Body of pancreas (tissue), 4 donors: Measurements from ENCODE around the gene C5. TPM values are rescaled to one million over a fixed set of nuclear protein-coding genes. Genes with fewer than 3 reads are reported as not detected.
A peak's percentile ranks its signal among the peaks of the same experiment; 100 is the strongest.

Source experiments
- ATAC-seq: fragments of 150-250 bp; one replicate; pipeline ENCODE4 v1.9.1; 2016
- DNase-seq, 4 donors: peaks; one replicate each; pipeline ENCODE4 v3.0.0-alpha.2; 2019
- H3K27ac ChIP-seq, 4 donors: fragments of 200-600 bp; sonication (generic); 1 replicate in 3 of 4; 2 replicates in 1 of 4; pipeline versions ENCODE4 v1.5.1 to v1.6.1; 2016 to 2019; ENCODE audit warnings: mild to moderate bottlenecking in 1 of 4, mixed read lengths in 1 of 4, moderate library complexity in 1 of 4
- H3K27me3 ChIP-seq, 2 donors: fragments of 200-600 bp; sonication (generic); one replicate each; pipeline ENCODE4 v1.6.0; 2016; ENCODE audit warnings: mild to moderate bottlenecking in 1 of 2
- H3K36me3 ChIP-seq, 2 donors: fragments of 200-600 bp; sonication (generic); replicated peaks in 1 of 2; 2 replicates each; pipeline ENCODE4 v1.5.1; 2016; ENCODE audit warnings: low read depth in 2 of 2; ENCODE audit not compliant: insufficient read depth in 1 of 2
- H3K4me1 ChIP-seq: fragments of 200-600 bp; sonication (generic); one replicate; pipeline ENCODE4 v1.6.0; 2016
- H3K4me3 ChIP-seq, 2 donors: fragments of 200-600 bp; sonication (generic); 1 replicate in 1 of 2; 2 replicates in 1 of 2; pipeline ENCODE4 v1.5.1; 2016 to 2019
- H3K9me3 ChIP-seq, 3 donors: fragments of 200-600 bp; sonication (generic); 1 replicate in 2 of 3; 2 replicates in 1 of 3; pipeline ENCODE4 v1.5.1; 2016
- CTCF ChIP-seq, 7 experiments: fragments of 450-650 bp in 4 of 7; fragments of 200-600 bp in 3 of 7; sonication (generic) in 3 of 7; IDR thresholded peaks; one replicate each; pipeline ENCODE4 v1.5.1; 2016 to 2019; ENCODE audit warnings: antibody characterized with exemption in 7 of 7
- POLR2A ChIP-seq, 3 donors: fragments of 450-650 bp; IDR thresholded peaks; one replicate each; pipeline ENCODE4 v1.6.1; 2016; ENCODE audit warnings: antibody characterized with exemption in 3 of 3, mild to moderate bottlenecking in 2 of 3
- WGBS, 2 donors: methylation state at CpG; one replicate each; pipeline ENCODE4 v1.1.5; 2017; 5-methylcytosine and 5-hydroxymethylcytosine counted together
- intact Hi-C: fragments of 100-400 bp; cut with DNase I; formaldehyde crosslinking; loops from one replicate; pipeline ENCODE4 v1.15.1; 2023
- total RNA-seq, 2 donors: library from RNA; depleted of rRNA; stranded (reverse); fragments of >200 nt; gene quantifications; one replicate each; pipeline ENCODE4 v1.1.0, GENCODE V29; 2016

Gene C5
- total RNA-seq, 2 donors from 2014 or later = 7.3 to 16.1 TPM

- TF ChIP-seq CTCF (IDR thresholded peaks at IDR 0.05) (no peak), POLR2A (IDR thresholded peaks at IDR 0.05) (no peak)
- no peaks in the 10 kb centered on the region for H3K36me3 ChIP-seq
- DNase-seq = no peak
- H3K27me3 ChIP-seq = no peaks in the 10 kb centered on the region
- H3K27ac ChIP-seq = peak overlapping the region in 1 of 4 donors; percentile 38
- H3K4me3 ChIP-seq = no peak overlapping the region
- WGBS, 2 donors = 89 to 94% methylated on average over 4 of the region's 4 CpGs
- intact Hi-C loops = loop anchor here (10.0 kb wide), 1 partner anchor 57 kb away; no protein-coding TSS in a partner anchor
- H3K9me3 ChIP-seq = no peaks in the 10 kb centered on the region
- H3K4me1 ChIP-seq = no peaks in the 10 kb centered on the region
- no peak for ATAC-seq
Observed at GRCh38 chr9:120917929-120918762, 131.9 kb downstream of the C5 start.

- no peak for ATAC-seq
- Histone ChIP-seq H3K4me3 (no peak overlapping the region), H3K4me1 (no peaks in the 10 kb centered on the region), H3K27me3 (no peaks in the 10 kb centered on the region), H3K36me3 (no peaks in the 10 kb centered on the region), H3K27ac (no peak overlapping the region), H3K9me3 (no peaks in the 10 kb centered on the region)
- DNase-seq = no peak
- intact Hi-C loops = loop anchor here (10.0 kb wide), 1 partner anchor 58 kb away; no protein-coding TSS in a partner anchor
- 85 to 89% methylated on average over 8 of the region's 8 CpGs for WGBS, 2 donors
- TF ChIP-seq CTCF (IDR thresholded peaks at IDR 0.05) (no peak), POLR2A (IDR thresholded peaks at IDR 0.05) (no peak)
Observed at GRCh38 chr9:120916991-120917880, 132.8 kb downstream of the C5 start.

GRCh38 chr9:120916588-120916987 lies 133.5 kb downstream of the C5 start:
- WGBS, 2 donors = 39 to 41% methylated on average over 3 of the region's 3 CpGs
- DNase-seq = peak; percentile 43 to 63 (median 58)
- no peaks in the 10 kb centered on the region for H3K36me3 ChIP-seq
- H3K27ac ChIP-seq = no peak overlapping the region
- intact Hi-C loops = loop anchor here (10.0 kb wide), 1 partner anchor 58 kb away; no protein-coding TSS in a partner anchor
- TF ChIP-seq POLR2A (IDR thresholded peaks at IDR 0.05) = no peak
- TF ChIP-seq CTCF (IDR thresholded peaks at IDR 0.05) = peak in 2 of 7 experiments; percentile 7 to 13
- ATAC-seq = peak; percentile 68
- no peaks in the 10 kb centered on the region for H3K9me3 ChIP-seq
- H3K4me3 ChIP-seq = no peak overlapping the region
- no peaks in the 10 kb centered on the region for H3K4me1 ChIP-seq
- no peaks in the 10 kb centered on the region for H3K27me3 ChIP-seq

GRCh38 chr9:120915854-120916470 lies 134.1 kb downstream of the C5 start:
- WGBS, 2 donors = 77 to 85% methylated on average over 5 of the region's 5 CpGs
- Histone ChIP-seq H3K4me3 (no peak overlapping the region), H3K27me3 (no peaks in the 10 kb centered on the region), H3K27ac (no peak overlapping the region), H3K4me1 (no peaks in the 10 kb centered on the region), H3K9me3 (no peaks in the 10 kb centered on the region), H3K36me3 (no peaks in the 10 kb centered on the region)
- no peak for DNase-seq
- TF ChIP-seq POLR2A (IDR thresholded peaks at IDR 0.05) (no peak), CTCF (IDR thresholded peaks at IDR 0.05) (no peak)
- intact Hi-C loops = loop anchor here (10.0 kb wide), 1 partner anchor 59 kb away; no protein-coding TSS in a partner anchor
- ATAC-seq = no peak
